Spleen (tissue), 7 donors: Measurements from ENCODE around the gene EPB41L4A.

ENCODE experiments used
- CTCF ChIP-seq, 11 experiments: fragments of 200-600 bp in 7 of 11; fragments of 450-650 bp in 4 of 11; sonication (generic) in 4 of 11; IDR thresholded peaks in 8 of 11; conservative IDR thresholded peaks in 3 of 11; 1 replicate in 7 of 11; 2 replicates in 4 of 11; pipeline versions ENCODE4 v1.4.0 to v1.8.0; 2016 to 2021; ENCODE audit warnings: antibody characterized with exemption in 11 of 11, inconsistent platforms in 4 of 11, mild to moderate bottlenecking in 1 of 11
- POLR2A ChIP-seq, 3 donors: fragments of 450-650 bp; IDR thresholded peaks; one replicate each; pipeline ENCODE4 v1.5.1; 2017; ENCODE audit warnings: antibody characterized with exemption in 3 of 3, mild to moderate bottlenecking in 1 of 3
- POLR2AphosphoS5 ChIP-seq, 3 donors: sonication (generic); formaldehyde crosslinking; IDR thresholded peaks; one replicate each; pipeline ENCODE4 v1.5.1; 2017; ENCODE audit warnings: antibody characterized with exemption in 3 of 3
- donor health status: DM: no; HTN: no; CAD: no; lungs with moderate emphysema.
- donor health status: DM: no; HTN: no; CAD: no.
- donor health status: DM: no; HTN: no; CAD: no.

GRCh38 chr5:112397690-112398089 is 21.4 kb downstream of the EPB41L4A start:
- TF ChIP-seq CTCF (IDR thresholded peaks at IDR 0.05 in 8 of 11, conservative IDR thresholded peaks at IDR 0.05 in 3 of 11) (no peak), POLR2A (IDR thresholded peaks at IDR 0.05) (no peak), POLR2AphosphoS5 (IDR thresholded peaks at IDR 0.05) (no peak)
